IPS DF 4.7 (cell line): Measurements from ENCODE around the gene PRIMPOL.

ENCODE experiments used
- DNase-seq: peaks from one replicate; pipeline ENCODE4 v3.0.0-alpha.2; 2013; ENCODE audit warnings: low spot score; ENCODE audit errors: extremely low read depth

Gene PRIMPOL

GRCh38 chr4:184668096-184668495, 18.6 kb downstream of the PRIMPOL start:
- DNase-seq: no peak

GRCh38 chr4:184668511-184669114, 19.1 kb downstream of the PRIMPOL start:
- DNase-seq: no peak

- no peak for DNase-seq
Observed at GRCh38 chr4:184669251-184669650, 19.7 kb downstream of the PRIMPOL start.

- no peak for DNase-seq
Observed at GRCh38 chr4:184671101-184671500, 21.6 kb downstream of the PRIMPOL start.

GRCh38 chr4:184672741-184673140, 23.2 kb downstream of the PRIMPOL start:
- DNase-seq: no peak

- no peak for DNase-seq
Observed at GRCh38 chr4:184674011-184674410, 24.5 kb downstream of the PRIMPOL start.

GRCh38 chr4:184675018-184675417, 25.5 kb downstream of the PRIMPOL start:
- no peak for DNase-seq

- no peak for DNase-seq
Observed at GRCh38 chr4:184675821-184676492, 26.4 kb downstream of the PRIMPOL start.

GRCh38 chr4:184680698-184681097, 31.2 kb downstream of the PRIMPOL start:
- DNase-seq: no peak

- DNase-seq: no peak
Observed at GRCh38 chr4:184681916-184682315, 32.4 kb downstream of the PRIMPOL start.

GRCh38 chr4:184684491-184685189, 35.1 kb downstream of the PRIMPOL start:
- DNase-seq: no peak

GRCh38 chr4:184688005-184688404, 38.5 kb downstream of the PRIMPOL start:
- no peak for DNase-seq

- DNase-seq: peak; percentile 58
Observed at GRCh38 chr4:184688447-184688846, 38.9 kb downstream of the PRIMPOL start.

GRCh38 chr4:184689681-184690080, 40.1 kb downstream of the PRIMPOL start:
- DNase-seq: no peak

GRCh38 chr4:184693056-184693455, 43.5 kb downstream of the PRIMPOL start:
- no peak for DNase-seq

GRCh38 chr4:184694412-184694956, 44.9 kb downstream of the PRIMPOL start:
- no peak for DNase-seq

- DNase-seq: no peak
Observed at GRCh38 chr4:184695178-184695896, 45.8 kb downstream of the PRIMPOL start.

- DNase-seq: no peak
Observed at GRCh38 chr4:184697956-184698355, 48.4 kb downstream of the PRIMPOL start.

- no peak for DNase-seq
Observed at GRCh38 chr4:184699941-184700340, 50.4 kb downstream of the PRIMPOL start.

- DNase-seq: no peak
Observed at GRCh38 chr4:184702114-184702513, 52.6 kb downstream of the PRIMPOL start.

- no peak for DNase-seq
Observed at GRCh38 chr4:184705692-184706091, 56.2 kb downstream of the PRIMPOL start.

- DNase-seq: no peak
Observed at GRCh38 chr4:184706453-184706852, 56.9 kb downstream of the PRIMPOL start.
